DMS53 (cell line): ENCODE results near the gene MED29.

Experiments used
- DNase-seq: peaks from one replicate; lab custom pipeline; 2025; lab: John Stamatoyannopoulos, UW

The MED29 gene

GRCh38 chr19:39399668-39400050 lies 8.5 kb downstream of the MED29 start:
- DNase-seq, result no peak

DNA sequence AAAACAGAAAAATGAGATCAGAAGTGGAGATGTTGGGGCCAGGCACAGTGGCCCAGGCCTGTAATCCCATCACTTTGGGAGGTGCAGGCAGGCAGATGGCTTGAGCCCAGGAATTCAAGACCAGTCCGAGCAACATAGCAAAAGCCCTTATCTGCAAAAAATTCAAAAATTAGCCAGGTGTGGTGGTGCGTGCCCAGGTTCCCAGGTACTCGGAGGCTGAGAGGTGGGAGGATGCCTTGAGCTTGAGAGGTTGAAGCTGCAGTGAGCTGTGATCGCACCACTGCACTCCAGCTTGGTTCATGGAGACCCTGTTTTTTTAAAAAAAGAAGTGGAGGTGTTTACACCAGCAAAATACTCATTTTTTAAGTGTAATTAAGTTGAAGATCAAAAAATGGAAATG lies 8.9 kb downstream of the MED29 start:
- DNase-seq, result no peak

- no peak for DNase-seq
Measured at GRCh38 chr19:39401070-39401548, 9.9 kb downstream of the MED29 start.

GRCh38 chr19:39401549-39402345 lies 10.6 kb downstream of the MED29 start:
- DNase-seq, result peak; percentile 83

DNA sequence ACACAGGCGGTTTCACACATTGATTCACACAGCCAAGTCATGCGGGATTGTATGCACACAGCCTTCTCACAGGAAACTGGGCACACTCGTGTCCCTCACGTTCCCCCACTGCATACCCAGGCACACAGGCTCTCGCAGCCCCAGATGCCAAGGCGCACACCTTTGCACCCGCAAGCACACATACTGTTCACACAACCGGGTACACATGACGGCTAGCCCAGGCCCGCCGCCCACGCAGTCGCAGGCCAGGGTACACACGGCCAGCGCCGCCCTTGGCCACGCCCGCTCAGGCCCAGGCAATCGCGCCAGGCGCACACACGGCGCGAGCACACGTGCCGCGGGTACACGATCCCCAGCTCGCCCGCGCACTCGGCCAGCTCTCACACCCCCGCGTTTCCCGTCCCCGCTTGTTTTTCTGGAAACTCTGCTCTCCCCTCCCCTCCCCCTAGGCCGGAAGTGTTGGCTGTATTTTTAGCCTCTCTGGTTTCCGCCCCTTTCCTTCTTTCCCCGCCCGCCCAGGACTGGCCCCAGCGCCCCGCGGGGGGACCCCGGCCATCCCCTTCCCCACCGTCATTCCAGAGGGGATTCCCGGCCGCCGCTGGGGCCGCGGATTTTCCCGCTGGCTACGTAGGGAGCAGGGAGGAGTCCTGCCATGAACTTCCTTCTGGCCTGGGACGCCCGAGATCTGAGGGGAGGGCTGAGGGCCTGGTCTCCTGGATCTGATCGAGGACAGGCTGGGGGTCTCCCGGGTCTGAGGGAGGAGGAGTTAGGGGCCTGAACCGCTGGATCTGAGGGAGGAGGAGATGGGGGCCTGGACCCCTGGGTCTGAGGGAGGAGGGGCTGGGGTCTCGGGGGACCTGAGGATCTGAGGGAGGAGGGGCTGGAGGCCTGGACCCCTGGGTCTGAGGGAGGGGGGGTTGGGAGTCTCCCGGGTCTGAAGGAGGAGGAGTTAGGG lies 11.4 kb downstream of the MED29 start:
- peak; percentile 97 for DNase-seq

- DNase-seq, result peak; percentile 100
Measured at GRCh38 chr19:39403331-39404312, 12.4 kb downstream of the MED29 start.

DNA sequence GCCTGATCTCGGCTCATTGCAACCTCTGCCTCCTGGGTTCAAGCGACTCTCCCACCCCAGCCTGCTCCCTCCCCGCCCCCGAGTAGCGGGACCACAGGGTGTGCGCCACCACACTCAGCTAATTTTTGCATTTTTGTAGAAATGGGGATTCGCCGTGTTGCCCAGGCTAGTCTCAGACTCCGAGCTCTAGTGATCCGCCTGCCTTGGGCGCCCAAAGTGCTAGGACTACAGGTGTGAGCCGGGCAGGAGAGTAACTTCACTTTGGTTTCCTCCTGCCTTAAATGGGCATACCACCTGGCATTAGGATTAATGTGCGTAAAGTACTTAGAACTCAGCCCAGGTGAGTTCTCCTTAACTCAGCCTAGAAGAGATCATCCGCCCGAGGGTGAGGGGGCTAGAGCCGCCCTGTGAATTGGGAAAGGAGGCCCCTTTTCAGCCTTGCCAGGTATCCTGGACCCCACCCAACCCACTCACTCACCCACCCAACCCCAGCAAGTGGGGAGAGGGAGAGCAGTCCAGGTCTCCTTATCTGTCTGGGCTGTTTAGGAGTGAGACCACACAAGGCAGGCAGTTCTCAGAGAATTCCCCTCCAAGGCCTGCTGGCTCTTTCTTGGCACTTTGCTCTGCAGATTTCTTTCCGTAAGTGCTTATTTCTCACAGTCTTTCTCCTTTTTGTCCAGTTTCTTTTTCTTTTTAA lies 14.2 kb downstream of the MED29 start:
- peak; percentile 78 for DNase-seq

DNA sequence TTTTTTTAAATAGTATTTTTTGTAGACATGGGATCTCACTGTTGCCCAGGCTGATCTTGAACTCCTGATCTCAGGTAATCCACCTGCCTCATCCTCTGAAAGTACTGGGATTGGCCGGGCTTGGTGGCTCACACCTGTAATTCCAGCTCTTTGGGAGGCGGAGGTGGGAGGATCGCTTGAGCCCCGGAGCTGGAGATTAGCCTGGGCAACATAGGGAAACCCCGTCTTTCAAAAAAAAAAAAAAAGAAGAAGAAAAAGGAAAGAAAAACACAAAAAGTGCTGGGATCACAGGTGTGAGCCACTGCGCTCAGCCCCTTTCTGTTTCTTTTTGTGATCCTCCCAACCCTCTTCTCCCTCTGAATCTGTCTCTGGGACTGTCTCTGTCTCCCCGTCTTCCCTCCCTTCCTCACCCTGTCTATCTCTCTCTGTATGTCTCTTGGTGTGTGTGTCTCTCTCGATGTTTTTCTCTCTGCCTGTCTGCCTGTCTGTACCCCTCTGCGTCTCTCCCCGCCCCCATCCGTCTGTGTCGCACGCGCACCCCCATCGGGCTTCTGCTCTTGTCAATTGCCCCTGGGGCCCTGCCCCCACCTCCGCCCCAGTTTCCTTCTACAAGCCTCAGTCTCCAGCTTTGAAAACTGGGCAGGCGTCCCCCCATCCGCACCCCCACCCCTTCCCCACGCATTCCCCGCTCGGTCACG lies 14.9 kb downstream of the MED29 start:
- peak; percentile 59 for DNase-seq

GRCh38 chr19:39406656-39407409 lies 15.7 kb downstream of the MED29 start, which contains the start of gene ZFP36:
Gene ZFP36, plus strand, starts transcription at chr19:39406847. Its CDS starts 58 bp downstream, at chr19:39406905.
- DNase-seq, result peak; percentile 94

DNA sequence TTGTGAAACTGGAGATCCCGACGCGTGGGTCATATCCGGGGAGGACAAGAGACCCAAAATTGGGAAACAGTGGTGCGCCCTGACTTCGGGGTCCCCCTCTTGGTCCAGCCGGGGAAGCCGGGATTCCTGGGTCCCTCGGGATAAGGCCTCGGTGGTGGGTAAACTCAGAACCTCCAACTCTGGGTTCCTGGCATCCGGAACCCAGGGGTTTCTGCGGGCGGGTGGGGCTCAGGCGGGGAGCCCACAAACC lies 16.2 kb downstream of the MED29 start:
- no peak for DNase-seq

DNA sequence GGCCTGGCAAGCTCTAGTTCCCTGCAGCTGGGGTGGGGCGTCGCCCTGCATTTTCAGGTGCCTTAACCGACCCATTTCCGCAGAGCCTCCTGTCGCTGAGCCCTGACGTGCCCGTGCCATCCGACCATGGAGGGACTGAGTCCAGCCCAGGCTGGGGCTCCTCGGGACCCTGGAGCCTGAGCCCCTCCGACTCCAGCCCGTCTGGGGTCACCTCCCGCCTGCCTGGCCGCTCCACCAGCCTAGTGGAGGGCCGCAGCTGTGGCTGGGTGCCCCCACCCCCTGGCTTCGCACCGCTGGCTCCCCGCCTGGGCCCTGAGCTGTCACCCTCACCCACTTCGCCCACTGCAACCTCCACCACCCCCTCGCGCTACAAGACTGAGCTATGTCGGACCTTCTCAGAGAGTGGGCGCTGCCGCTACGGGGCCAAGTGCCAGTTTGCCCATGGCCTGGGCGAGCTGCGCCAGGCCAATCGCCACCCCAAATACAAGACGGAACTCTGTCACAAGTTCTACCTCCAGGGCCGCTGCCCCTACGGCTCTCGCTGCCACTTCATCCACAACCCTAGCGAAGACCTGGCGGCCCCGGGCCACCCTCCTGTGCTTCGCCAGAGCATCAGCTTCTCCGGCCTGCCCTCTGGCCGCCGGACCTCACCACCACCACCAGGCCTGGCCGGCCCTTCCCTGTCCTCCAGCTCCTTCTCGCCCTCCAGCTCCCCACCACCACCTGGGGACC lies 16.6 kb downstream of the MED29 start:
- DNase-seq, result peak; percentile 82

- peak; percentile 70 for DNase-seq
Measured at GRCh38 chr19:39408392-39409207, 17.4 kb downstream of the MED29 start.

DNA sequence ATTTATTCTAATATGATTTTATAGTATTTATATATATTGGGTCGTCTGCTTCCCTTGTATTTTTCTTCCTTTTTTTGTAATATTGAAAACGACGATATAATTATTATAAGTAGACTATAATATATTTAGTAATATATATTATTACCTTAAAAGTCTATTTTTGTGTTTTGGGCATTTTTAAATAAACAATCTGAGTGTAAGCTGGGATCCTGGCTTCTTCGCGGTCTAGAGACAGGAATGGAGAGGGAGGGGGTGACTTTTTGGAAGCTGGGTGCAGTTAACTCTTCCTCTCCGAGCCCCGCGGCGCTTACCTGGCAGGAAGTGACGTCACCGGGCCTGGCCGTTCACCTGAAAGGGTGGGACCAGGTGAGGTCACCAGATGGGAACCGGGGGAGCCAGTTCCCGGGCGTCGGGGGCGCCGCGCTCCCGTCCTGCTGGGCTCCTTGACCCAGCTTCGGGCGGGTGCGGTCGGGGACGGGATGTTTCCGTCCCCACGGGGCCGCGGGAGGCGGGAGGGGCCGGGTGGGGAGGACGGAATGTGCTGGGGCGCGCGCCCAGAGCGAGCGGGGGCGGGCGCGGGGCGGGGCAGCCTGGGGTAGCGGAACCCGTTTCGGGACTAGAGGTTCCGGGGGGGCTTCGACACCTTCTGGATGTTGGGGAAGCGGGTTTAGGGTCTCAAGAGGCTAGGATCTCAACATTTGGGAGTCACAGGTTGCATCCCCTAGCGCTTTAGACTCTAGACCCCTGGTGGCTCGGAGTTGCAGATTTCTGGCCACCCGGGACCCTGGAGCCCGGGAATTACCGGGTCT lies 18.2 kb downstream of the MED29 start:
- peak; percentile 99 for DNase-seq

- peak; percentile 85 for DNase-seq
Measured at GRCh38 chr19:39410017-39410830, 19.0 kb downstream of the MED29 start.

- DNase-seq, result no peak
Measured at GRCh38 chr19:39410831-39411080, 19.6 kb downstream of the MED29 start.

- peak; percentile 76 for DNase-seq
Measured at GRCh38 chr19:39411081-39411831, 20.1 kb downstream of the MED29 start.
